Breast epithelium (tissue), 3 donors: ENCODE results near the gene RPP25.

Experiments used
- POLR2A ChIP-seq: fragments of 450-650 bp; IDR thresholded peaks from one replicate; pipeline ENCODE4 v1.6.1; 2016; ENCODE audit warnings: antibody characterized with exemption, mild to moderate bottlenecking, moderate library complexity
- TF ChIP-seq, protein P1 (sequence below), 3 donors: fragments of 450-650 bp; IDR thresholded peaks; one replicate each; pipeline ENCODE4 v1.5.1; 2016 to 2017; ENCODE audit warnings: antibody characterized with exemption in 3 of 3, mild to moderate bottlenecking in 3 of 3, moderate library complexity in 3 of 3

DNA sequence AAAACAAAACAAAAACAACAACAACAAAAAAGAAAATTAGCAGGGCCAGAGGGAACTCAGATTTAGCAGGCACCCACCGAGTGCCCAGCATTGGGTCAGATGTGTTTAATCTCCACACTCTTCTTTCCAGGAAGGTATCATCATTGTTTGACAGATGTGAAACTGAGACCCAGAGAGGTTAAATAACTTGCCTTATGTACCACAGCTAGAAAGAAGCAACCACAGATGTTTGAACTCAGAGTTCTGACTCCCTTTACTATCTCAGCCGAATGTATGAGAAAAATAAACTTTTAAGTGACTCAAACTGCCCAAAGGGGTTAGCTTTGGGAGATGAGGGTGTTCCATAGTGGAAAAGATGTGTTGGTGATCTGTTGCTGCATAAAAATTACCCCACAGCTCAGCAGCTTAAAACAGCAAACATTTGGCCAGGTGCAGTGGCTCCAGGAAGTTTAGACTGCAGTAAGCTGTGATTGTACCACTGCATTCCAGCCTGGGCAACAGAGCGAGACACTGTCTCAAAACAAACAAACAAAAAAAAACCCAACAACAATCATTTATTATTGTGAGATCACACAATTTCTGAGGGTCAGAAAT is 4.5 kb upstream of the RPP25 start:
- no peak for TF ChIP-seq POLR2A
- TF ChIP-seq, protein P1, sequence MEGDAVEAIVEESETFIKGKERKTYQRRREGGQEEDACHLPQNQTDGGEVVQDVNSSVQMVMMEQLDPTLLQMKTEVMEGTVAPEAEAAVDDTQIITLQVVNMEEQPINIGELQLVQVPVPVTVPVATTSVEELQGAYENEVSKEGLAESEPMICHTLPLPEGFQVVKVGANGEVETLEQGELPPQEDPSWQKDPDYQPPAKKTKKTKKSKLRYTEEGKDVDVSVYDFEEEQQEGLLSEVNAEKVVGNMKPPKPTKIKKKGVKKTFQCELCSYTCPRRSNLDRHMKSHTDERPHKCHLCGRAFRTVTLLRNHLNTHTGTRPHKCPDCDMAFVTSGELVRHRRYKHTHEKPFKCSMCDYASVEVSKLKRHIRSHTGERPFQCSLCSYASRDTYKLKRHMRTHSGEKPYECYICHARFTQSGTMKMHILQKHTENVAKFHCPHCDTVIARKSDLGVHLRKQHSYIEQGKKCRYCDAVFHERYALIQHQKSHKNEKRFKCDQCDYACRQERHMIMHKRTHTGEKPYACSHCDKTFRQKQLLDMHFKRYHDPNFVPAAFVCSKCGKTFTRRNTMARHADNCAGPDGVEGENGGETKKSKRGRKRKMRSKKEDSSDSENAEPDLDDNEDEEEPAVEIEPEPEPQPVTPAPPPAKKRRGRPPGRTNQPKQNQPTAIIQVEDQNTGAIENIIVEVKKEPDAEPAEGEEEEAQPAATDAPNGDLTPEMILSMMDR (IDR thresholded peaks at IDR 0.05), result no peak
